Measurements from ENCODE around the gene TJAP1.

GRCh38 chr6:43508481-43509141 lies 31.2 kb downstream of the TJAP1 start:
- TF ChIP-seq EZH2 (IDR thresholded peaks at IDR 0.05) (no peak), POLR2AphosphoS5 (IDR thresholded peaks at IDR 0.05; ENCODE audit: borderline replicate concordance, low read depth, low read length) (no peak)
